Motor neuron (in vitro differentiated cells): Measurements from ENCODE around the gene SEMA4D. TPM values are rescaled to one million over a fixed set of nuclear protein-coding genes. Genes with fewer than 3 reads are reported as not detected.

Experiments used
- ATAC-seq, 8 experiments: fragments of 200-7000 bp; cut with Tn5 transposase; replicated peaks in 6 of 8; 2 replicates each; pipeline ENCODE4 v1.8.0; 2021; ENCODE audit warnings: mild to moderate bottlenecking in 8 of 8, moderate library complexity in 8 of 8
- H3K27ac ChIP-seq, 2 donors: fragments of 250-450 bp; sonication (Bioruptor Pico); 2 replicates each; pipeline ENCODE4 v1.9.0; 2021; ENCODE audit warnings: antibody characterized with exemption in 2 of 2, mild to moderate bottlenecking in 2 of 2, moderate library complexity in 1 of 2
- H3K4me1 ChIP-seq, 2 donors: fragments of 250-450 bp; sonication (Bioruptor Pico); replicated peaks in 1 of 2; 2 replicates each; pipeline ENCODE4 v1.6.1; 2021; ENCODE audit warnings: antibody characterized with exemption in 2 of 2, mild to moderate bottlenecking in 2 of 2, moderate library complexity in 1 of 2
- H3K4me3 ChIP-seq, 5 donors: fragments of 250-450 bp; sonication (Bioruptor Pico); 2 replicates each; pipeline ENCODE4 v1.9.0; 2021; ENCODE audit warnings: antibody characterized with exemption in 5 of 5, mild to moderate bottlenecking in 5 of 5, moderate library complexity in 4 of 5
- WGBS, 10 experiments: fragments of 450-650 bp; shearing (Covaris generic); methylation state at CpG; one replicate each; pipeline ENCODE4 v1.0.0; 2022; 5-methylcytosine and 5-hydroxymethylcytosine counted together
- in situ Hi-C, 9 experiments: fragments of 400-800 bp; cut with MboI; loops; one replicate each; pipeline ENCODE4 v1.15.0; 2021; ENCODE audit warnings: low sequenced_read_pairs in 9 of 9, low pct_unique_long_range_greater_than_20kb in 2 of 9; ENCODE audit not compliant: unreplicated experiment in 9 of 9
- total RNA-seq, 8 experiments: library from RNA; unstranded; fragments of 300-600 nt; gene quantifications; 2 replicates each; pipeline versions ENCODE4 v1.2.3 to v1.2.4, GENCODE V29; 2022

The SEMA4D gene
- total RNA-seq, 8 experiments from 2014 or later, result 1.2 to 30.1 (median 13.8) TPM

DNA sequence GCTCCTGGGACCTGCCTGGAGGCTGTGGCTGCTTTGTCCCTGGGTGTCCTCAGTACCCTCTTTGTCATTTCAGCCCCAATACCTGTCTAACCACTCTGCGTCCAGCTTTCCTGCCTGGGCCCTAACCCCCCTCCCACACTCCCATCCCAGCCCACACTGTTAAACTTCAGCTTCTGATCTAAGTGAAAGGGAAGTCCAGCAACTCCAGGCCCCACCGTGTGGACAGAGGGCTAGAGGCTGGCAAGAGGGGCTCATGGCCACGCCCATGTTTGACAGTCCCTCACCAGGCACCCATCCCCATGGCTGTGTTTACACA, 56.3 kb downstream of the SEMA4D start:
- H3K4me3 ChIP-seq, result no peak overlapping the region
- H3K27ac ChIP-seq, result no peak overlapping the region
- peaks cover 46 to 50% of the 10 kb centered on the region in 2 donors for H3K4me1 ChIP-seq
- ATAC-seq, result no peak
- in situ Hi-C loops, result no loop called here
- WGBS, 10 experiments, result 47 to 100% (median 79%) methylated on average over 1 to 3 of the region's 3 CpGs; no CpG with 5 or more reads in 6 of the 10 experiments

DNA sequence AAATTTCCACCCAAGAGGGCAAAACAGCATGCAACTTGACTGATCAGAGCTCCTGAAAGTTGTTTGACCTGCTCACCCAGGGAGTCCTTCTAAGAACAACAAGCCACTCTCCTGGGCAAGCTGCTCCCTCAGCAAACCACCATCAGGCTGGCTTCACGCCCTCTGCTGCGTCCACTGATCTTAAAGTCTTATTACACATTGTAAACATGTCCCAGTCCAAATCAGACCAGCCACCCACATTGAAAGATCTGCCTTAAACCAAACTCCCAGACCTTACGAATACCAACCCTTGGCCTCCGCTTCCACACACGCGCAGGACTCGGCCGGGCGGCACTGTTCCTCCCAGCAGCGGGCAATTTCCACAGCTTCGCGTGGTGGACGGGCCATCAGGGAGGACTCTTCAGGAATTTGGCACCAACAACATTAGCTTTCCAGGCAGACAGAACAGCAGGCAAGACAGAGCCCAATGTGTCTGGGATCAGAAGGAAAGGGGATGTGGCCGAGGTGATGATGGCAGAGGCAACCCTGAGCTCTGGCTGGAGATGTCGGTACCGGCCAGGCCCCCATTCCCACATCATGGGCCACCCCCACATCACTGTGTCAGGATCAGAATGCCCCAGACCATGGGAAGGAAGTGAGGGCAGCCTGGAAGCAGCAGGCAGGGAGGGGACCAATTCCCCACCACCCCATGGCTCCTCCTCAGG, 56.8 kb downstream of the SEMA4D start:
- H3K27ac ChIP-seq, result no peak overlapping the region
- ATAC-seq, result no peak
- in situ Hi-C loops, result no loop called here
- WGBS, 10 experiments, result 10 to 100% (median 93%) methylated on average over 2 to 11 of the region's 16 CpGs; no CpG with 5 or more reads in 4 of the 10 experiments
- H3K4me1 ChIP-seq, result peaks cover 46 to 55% of the 10 kb centered on the region in 2 donors
- no peak overlapping the region for H3K4me3 ChIP-seq

DNA sequence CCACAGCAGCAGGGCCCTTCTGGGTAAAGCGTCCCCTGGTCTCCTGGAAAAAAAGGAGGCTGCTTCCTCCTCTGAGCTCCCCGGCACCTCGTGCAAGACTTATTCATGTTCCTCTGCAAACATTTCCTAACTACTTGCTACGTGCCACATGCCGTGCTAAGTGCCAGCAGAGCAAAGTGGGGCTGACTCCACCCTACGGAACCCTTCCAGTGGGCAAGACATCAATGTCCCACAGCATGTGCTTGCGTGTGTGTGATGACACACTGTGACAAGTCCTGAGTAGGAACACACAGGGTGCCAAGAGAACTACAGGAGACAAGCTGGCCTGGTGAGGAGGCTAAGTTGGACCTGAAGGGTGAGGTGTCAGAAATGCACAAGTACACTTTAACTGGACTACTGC, 57.4 kb downstream of the SEMA4D start:
- 24 to 100% (median 80%) methylated on average over 1 to 4 of the region's 7 CpGs; no CpG with 5 or more reads in 3 of the 10 experiments for WGBS, 10 experiments
- in situ Hi-C loops, result no loop called here
- peaks cover 47 to 55% of the 10 kb centered on the region in 2 donors for H3K4me1 ChIP-seq

DNA sequence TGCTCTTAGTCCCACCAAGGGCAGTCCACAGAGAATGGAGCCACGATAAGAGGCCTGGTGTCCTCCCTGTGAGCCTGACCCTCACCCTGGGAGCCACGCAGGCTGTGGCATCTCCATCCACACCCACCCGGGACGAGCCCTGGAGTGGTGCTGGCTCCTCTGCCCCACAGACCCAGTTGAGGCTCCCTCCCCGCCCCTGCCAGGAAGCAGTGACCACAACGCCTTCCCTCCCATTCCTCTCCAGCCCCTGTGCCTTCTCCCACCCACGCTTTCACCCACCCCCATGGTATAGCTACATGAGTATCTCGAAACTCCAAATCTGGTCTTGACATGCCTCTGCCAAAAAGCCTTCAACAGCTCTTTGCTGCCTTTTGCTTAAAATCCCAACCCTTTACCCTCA, 57.9 kb downstream of the SEMA4D start:
- peaks cover 48 to 55% of the 10 kb centered on the region in 2 donors for H3K4me1 ChIP-seq
- no CpG with 5 or more reads among the region's 8 CpGs for whole genome bisulfite sequencing, 10 experiments
- no peak overlapping the region for H3K4me3 ChIP-seq
- H3K27ac ChIP-seq, result no peak overlapping the region
- in situ Hi-C loops, result no loop called here
- ATAC-seq, result no peak

More for the DNA sequence above, 57.4 kb downstream of the SEMA4D start:
- no peak overlapping the region for H3K27ac ChIP-seq
- peak in 1 of 8 experiments; percentile 15 for ATAC-seq
- H3K4me3 ChIP-seq, result no peak overlapping the region

DNA sequence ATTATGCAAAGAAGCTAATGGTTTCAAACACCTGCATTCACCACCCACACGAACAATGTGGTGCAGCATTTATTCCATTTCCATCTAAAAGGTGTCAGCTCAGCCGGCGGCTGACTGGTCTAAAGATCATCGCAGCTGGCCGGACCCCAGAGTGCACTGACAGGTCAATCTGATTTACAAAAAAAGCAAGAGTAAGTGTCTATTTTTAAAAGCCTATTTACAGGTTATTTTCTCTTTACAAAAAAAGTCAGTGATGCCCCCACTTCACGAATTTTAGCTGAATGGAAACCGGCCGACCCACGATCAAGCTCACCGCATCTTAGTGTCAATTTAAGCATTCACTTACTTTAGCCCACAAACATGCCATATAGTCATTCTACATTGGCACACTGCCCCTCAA, 58.3 kb downstream of the SEMA4D start:
- WGBS, 10 experiments, result 33 to 90% (median 80%) methylated on average over 1 to 10 of the region's 10 CpGs; no CpG with 5 or more reads in 1 of the 10 experiments
- H3K27ac ChIP-seq, result no peak overlapping the region
- H3K4me1 ChIP-seq, result peaks cover 48 to 56% of the 10 kb centered on the region in 2 donors
- in situ Hi-C loops, result no loop called here
- no peak overlapping the region for H3K4me3 ChIP-seq
- ATAC-seq, result no peak

DNA sequence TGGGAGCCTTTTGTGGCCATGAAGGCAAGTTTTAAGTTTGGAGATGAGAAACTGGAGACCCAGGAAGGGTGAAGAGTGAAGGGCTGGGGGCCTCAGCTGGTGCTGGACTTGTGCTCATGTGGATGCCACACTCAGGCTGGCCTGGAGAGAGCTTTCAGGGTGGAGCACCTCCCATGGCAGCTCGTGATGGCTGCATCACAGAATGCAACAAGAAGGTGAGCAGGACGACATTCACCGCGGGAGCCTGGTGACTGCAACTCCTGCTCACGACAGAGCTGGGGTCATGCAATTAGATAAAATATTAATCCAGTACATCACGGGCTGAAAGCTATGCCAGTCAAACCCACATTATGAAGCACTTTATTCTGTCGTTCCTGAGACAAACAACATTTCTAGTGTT, 59.7 kb downstream of the SEMA4D start:
- Histone ChIP-seq H3K4me1 (peaks cover 40 to 45% of the 10 kb centered on the region in 2 donors), H3K4me3 (no peak overlapping the region), H3K27ac (no peak overlapping the region)
- in situ Hi-C loops, result no loop called here
- ATAC-seq, result no peak
- 83 to 100% (median 93%) methylated on average over 3 to 7 of the region's 7 CpGs; no CpG with 5 or more reads in 5 of the 10 experiments for WGBS, 10 experiments

DNA sequence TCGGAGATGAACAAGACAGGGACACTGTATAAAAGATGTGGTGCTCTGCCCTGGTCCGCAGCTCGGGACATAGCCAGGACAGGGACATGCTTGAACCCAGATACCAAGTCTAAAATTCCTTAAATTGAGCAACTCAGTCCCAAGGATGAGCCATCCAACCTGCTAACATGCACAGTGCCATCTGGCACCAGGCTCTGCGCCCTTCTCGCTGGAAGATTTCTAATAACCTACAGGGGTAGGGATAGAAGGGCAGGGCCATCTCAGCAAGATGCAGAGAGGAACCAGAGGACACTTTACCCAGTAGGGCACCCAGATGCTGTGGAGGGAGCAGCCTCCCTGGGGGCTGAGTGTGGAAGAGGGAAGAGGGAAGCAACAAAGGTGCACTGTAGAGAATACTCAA, 60.1 kb downstream of the SEMA4D start:
- H3K4me3 ChIP-seq, result no peak overlapping the region
- 80 to 100% (median 100%) methylated on average over 1 to 3 of the region's 5 CpGs; no CpG with 5 or more reads in 4 of the 10 experiments for WGBS, 10 experiments
- ATAC-seq, result no peak
- peaks cover 35 to 45% of the 10 kb centered on the region in 2 donors for H3K4me1 ChIP-seq
- in situ Hi-C loops, result no loop called here
- H3K27ac ChIP-seq, result no peak overlapping the region

DNA sequence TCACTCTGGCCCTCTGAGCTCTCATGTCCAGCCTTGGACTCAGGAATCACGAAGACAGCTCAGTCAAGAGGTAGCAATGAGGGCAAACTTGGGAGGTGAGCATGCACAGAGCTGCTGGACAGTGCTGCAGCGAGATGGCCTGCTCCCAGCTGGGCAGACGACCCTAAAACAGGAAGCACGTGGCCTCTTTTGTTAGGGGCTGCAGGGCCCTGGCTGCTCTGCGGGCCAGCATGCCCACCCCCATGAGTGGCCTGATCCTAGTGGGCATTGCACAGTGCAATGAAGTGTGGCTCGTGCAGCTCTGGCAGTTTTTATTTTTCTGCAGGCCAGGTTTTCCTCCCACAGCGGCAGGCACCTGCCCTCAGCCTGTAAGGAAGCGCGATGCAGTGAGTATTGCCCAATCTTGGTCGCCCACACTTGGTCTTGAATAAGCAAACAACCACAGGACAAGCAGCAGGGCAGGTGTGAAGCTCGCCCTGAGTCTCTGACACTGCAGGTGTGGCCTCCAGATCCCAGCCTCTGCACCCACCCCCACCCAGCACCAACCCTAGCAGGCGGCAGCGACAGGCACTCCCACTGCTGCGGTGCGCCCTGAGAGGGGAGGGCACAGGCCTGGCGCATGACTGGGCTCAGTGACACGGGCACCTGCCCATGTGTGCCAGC, 60.8 kb downstream of the SEMA4D start:
- 53 to 100% (median 68%) methylated on average over 1 to 6 of the region's 17 CpGs; no CpG with 5 or more reads in 6 of the 10 experiments for whole genome bisulfite sequencing, 10 experiments

DNA sequence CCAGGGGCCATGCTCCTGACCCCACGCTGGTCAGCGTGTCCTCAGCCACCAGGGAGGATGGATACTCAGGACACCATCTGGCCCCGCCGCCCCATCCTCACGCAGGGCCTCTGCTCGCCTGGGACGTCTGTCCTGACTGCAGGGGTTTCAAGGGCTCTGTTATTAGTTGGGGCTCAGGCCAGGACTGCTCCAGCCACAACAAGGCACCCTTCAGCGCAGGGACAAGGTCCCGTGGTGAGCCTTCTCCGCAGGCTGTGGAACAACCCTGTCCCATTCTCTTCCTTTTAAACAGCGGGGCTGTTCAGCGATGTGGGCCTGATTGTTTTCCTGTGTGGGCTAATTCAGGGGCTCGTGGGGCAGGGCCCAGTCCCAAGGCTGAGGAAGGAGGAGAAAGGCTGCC, 61.6 kb downstream of the SEMA4D start:
- in situ Hi-C loops, result no loop called here
- no peak for ATAC-seq
- Histone ChIP-seq H3K4me1 (peaks cover 24 to 34% of the 10 kb centered on the region in 2 donors), H3K27ac (no peak overlapping the region), H3K4me3 (no peak overlapping the region)
- WGBS, 10 experiments, result 60 to 91% (median 90%) methylated on average over 1 to 5 of the region's 13 CpGs; no CpG with 5 or more reads in 5 of the 10 experiments

More for the DNA sequence above, 60.8 kb downstream of the SEMA4D start:
- ATAC-seq, result no peak
- in situ Hi-C loops, result no loop called here
- no peak overlapping the region for H3K4me3 ChIP-seq
- H3K4me1 ChIP-seq, result peaks cover 29 to 38% of the 10 kb centered on the region in 2 donors
- H3K27ac ChIP-seq, result no peak overlapping the region

DNA sequence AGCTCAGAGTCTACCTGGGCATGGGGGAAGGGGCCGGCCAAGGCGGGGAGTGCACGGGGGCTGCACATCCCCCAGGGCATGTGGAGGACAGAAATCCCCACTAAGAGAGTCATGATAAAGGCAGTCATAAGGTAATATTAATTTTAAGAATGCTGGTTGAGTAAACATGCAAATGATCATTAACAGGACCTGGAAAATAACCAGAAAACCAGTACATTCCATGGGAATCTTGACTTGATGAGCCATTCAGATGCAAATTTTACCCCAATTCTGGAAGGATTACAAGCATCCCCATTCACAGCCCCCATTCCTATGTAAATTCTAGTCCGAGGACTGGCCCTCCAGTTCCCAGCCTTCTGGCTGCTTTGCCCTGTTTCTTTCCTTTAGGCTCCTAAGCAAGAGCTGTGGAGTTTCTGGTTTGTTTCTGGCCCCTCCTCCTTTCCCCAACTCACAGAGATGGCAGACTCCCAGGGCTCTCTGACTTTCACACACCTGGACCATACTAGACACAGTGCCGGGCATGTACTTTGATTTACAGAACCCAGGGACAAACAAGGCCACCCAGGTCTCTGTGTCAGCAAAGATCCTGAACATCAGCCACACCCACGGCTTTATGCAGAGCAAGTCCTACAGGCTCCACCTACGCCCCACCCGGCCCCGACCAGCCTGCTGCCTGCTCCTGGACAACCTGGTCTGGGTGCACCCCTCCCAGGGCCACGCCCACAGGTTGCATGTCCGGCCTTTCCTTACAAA, 62.7 kb downstream of the SEMA4D start:
- H3K4me1 ChIP-seq, result peaks cover 24 to 34% of the 10 kb centered on the region in 2 donors
- no peak overlapping the region for H3K4me3 ChIP-seq
- peak in 7 of 8 experiments; percentile 27 to 76 (median 49) for ATAC-seq
- no peak overlapping the region for H3K27ac ChIP-seq
- WGBS, 10 experiments, result 0 to 43% (median 33%) methylated on average over 1 to 9 of the region's 11 CpGs; no CpG with 5 or more reads in 4 of the 10 experiments
- in situ Hi-C loops, result no loop called here

DNA sequence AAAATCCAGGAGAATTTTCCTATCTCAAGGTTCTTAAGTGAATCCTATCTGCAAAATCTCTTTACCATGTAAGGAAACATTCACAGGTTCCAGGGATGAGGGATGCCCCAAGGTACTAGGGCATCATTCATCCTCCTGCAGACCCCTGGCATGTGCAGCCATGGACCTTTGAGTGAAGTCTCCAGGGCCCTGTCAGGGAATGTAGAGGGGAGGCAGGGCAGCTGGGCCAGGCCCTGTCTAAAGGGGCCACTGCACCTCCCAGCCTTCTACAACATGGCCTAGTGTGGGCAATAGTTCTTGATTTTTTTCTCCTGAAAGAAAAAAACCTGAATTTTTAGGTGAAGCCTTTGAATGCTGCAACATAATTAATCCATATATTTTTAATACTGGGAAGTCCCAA, 63.3 kb downstream of the SEMA4D start:
- in situ Hi-C loops, result no loop called here
- Histone ChIP-seq H3K27ac (no peak overlapping the region), H3K4me1 (peaks cover 22 to 32% of the 10 kb centered on the region in 2 donors), H3K4me3 (no peak overlapping the region)
- no peak for ATAC-seq

DNA sequence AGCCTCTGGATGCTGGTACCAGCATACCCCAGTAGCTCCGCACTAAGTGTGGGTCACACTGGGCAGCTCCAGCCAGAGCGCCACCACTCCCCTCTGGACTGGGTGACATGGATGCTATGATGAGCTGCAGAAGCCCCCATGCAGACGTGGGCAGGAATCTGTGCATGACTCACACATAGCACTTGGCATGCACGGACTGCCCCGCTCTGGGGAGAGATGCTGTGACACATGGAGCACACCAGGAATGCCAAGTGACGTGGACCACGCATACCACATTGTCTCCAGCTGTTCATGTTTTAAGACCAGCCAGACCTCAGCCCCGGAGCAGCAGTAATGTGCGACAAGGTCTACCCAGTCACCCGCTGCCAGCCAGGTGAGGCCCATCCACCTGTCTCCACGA, 64.1 kb downstream of the SEMA4D start:
- 87 to 100% (median 100%) methylated on average over 3 to 4 of the region's 11 CpGs; no CpG with 5 or more reads in 6 of the 10 experiments for WGBS, 10 experiments
- ATAC-seq, result peak in 5 of 8 experiments; percentile 11 to 79 (median 41)
- Histone ChIP-seq H3K4me1 (peaks cover 17 to 25% of the 10 kb centered on the region in 2 donors), H3K4me3 (no peak overlapping the region), H3K27ac (no peak overlapping the region)
- in situ Hi-C loops, result no loop called here

DNA sequence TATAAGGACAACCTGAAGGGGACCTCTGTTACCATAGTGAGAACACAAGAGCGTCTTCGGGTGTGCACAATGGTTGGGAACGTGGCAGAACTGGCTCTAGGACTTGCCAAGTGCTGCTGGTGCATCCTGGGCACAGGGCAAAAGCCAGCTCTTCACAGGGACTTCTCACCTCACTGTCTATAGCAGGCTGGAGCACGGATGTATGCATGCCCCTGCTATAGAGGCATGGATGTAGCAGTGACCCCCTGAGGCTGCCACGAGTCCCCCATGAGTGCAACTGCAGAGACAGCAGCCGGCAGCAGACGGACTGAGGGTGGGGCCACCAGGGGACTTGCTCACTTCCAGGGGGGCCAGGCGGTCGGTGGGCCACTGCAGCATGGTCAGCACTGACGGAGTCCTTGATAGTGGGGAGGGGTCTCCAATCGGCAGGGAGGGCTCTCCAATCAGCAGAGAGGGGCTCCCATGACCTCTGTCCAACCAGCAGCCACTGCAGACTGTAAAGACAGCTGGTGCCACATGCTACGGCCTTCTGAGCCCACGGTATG, 64.9 kb downstream of the SEMA4D start:
- no peak overlapping the region for H3K27ac ChIP-seq
- in situ Hi-C loops, result no loop called here
- no peak overlapping the region for H3K4me3 ChIP-seq
- peaks cover 15 to 25% of the 10 kb centered on the region in 2 donors for H3K4me1 ChIP-seq
- no peak for ATAC-seq
- WGBS, 10 experiments, result 20 to 100% (median 71%) methylated on average over 1 to 6 of the region's 13 CpGs; no CpG with 5 or more reads in 4 of the 10 experiments
